Measurements from ENCODE around the gene GHRH. TPM values are rescaled to one million over a fixed set of nuclear protein-coding genes. Genes with fewer than 3 reads are reported as not detected.
A peak's percentile ranks its signal among the peaks of the same experiment; 100 is the strongest.

The GHRH gene
- total RNA-seq, 4 donors from 2014 or later = not detected

DNA sequence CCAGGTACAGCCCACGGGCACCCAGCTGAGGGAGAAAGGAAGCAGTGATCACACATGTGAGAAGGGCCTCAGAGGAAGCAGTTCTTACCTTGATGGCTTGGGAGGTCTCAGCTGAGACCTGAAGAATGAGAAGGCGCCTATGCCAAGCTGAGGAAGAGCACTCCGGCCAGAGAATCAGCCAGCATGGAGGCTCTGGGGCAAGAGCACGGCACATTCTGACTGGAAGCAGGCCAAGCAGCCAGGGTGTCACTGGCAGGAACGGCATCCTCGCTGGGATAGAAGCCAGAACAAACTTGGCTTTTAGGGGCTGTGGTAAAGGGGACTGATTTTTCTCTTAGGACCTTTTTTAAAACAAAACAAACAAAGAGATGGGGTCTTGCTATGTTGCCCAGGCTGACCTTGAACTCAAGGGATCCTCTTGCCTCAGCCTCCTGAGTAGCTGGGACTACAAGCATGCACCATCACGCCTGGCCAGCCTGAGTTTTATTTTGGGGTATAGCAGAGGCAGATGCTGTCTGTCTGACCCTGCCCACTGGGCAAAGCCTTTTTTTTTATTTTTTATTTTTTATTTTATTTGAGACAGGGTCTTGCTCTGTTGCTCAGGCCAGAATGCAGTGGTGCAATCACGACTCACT is 17.6 kb downstream of the GHRH start:
- intact Hi-C loops (cut with DNase I) = loop anchor here (5.0 kb wide), 1 partner anchor 42 kb away; no protein-coding TSS in a partner anchor
- peaks cover 13 to 46% (median 35%) of the 10 kb centered on the region in 4 donors for H3K36me3 ChIP-seq
- no peaks in the 10 kb centered on the region for H3K9me3 ChIP-seq
- 75% methylated on average over 5 of the region's 8 CpGs for WGBS
- peak overlapping the region; percentile 32 to 72 (median 55) for H3K27ac ChIP-seq (replicated peaks in 1 of 4)
- TF ChIP-seq POLR2A (IDR thresholded peaks at IDR 0.05; ENCODE audit: low read depth) = no peak
- TF ChIP-seq, protein P1, sequence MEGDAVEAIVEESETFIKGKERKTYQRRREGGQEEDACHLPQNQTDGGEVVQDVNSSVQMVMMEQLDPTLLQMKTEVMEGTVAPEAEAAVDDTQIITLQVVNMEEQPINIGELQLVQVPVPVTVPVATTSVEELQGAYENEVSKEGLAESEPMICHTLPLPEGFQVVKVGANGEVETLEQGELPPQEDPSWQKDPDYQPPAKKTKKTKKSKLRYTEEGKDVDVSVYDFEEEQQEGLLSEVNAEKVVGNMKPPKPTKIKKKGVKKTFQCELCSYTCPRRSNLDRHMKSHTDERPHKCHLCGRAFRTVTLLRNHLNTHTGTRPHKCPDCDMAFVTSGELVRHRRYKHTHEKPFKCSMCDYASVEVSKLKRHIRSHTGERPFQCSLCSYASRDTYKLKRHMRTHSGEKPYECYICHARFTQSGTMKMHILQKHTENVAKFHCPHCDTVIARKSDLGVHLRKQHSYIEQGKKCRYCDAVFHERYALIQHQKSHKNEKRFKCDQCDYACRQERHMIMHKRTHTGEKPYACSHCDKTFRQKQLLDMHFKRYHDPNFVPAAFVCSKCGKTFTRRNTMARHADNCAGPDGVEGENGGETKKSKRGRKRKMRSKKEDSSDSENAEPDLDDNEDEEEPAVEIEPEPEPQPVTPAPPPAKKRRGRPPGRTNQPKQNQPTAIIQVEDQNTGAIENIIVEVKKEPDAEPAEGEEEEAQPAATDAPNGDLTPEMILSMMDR (IDR thresholded peaks at IDR 0.05) = no peak
- TF ChIP-seq POLR2AphosphoS5 (IDR thresholded peaks at IDR 0.05) = peak in 1 of 2 donors; percentile 11
- peaks cover 16 to 53% (median 45%) of the 10 kb centered on the region in 4 donors for H3K4me1 ChIP-seq
- no peaks in the 10 kb centered on the region for H3K27me3 ChIP-seq
- no peak overlapping the region for H3K4me3 ChIP-seq
- DNase-seq (ENCODE audit: extremely low spot score) = no peak

DNA sequence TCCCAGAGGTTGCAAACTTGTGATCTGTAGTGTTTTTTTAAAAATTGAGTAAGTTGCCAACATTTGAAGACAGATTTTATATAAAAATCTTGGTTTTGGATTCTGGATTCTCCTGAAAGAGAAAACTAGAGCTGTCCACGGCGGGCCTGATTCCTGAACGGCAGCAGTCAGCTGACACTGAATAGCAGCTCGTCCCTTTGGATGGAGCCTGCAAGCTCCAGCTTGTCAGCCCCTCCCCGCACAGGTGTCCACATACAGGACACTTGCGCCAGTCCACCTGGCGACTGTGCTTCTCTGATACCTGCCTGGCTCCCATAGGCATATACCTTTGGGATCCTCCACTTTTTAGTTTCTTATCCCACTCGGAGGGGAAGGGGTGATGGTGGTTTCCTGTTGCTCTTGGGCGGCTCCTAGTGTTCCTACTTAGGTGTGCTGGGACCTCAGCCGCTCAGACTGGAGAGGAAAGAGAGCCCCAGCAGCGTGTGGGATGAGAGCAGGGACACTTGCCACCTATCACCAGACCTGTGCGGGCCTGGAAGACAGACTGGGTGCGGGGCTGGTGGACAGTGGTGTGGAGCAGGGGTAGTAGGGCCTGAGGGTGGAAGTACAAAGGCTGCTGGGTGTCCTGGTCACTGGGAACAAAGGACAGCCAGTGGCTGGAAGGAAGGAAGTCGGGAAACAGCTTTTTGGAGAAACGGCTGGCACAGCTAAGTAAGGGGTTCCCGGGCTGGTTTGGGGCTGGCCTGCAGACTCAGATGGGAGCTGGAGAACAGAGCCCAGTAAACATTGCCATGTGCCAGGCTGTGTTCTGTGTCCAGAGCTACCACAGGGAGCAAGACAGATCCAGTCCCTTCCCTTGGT is 18.3 kb downstream of the GHRH start:
- TF ChIP-seq POLR2A (IDR thresholded peaks at IDR 0.05; ENCODE audit: low read depth) (no peak), POLR2AphosphoS5 (IDR thresholded peaks at IDR 0.05) (no peak), EP300 (IDR thresholded peaks at IDR 0.05) (no peak)
- TF ChIP-seq, protein P1 (IDR thresholded peaks at IDR 0.05) = no peak
- Histone ChIP-seq H3K36me3 (peaks cover 13 to 53% (median 40%) of the 10 kb centered on the region in 4 donors), H3K27ac (replicated peaks in 1 of 4) (peak overlapping the region; percentile 32 to 72 (median 55)), H3K4me3 (no peak overlapping the region), H3K9me3 (no peaks in the 10 kb centered on the region), H3K4me1 (peaks cover 19 to 61% (median 52%) of the 10 kb centered on the region in 4 donors), H3K27me3 (no peaks in the 10 kb centered on the region)
- WGBS = 88% methylated on average over 15 of the region's 16 CpGs
- intact Hi-C loops (cut with DNase I) = loop anchor here (5.0 kb wide), 1 partner anchor 41 kb away; no protein-coding TSS in a partner anchor
- no peak for DNase-seq (ENCODE audit: extremely low spot score)

DNA sequence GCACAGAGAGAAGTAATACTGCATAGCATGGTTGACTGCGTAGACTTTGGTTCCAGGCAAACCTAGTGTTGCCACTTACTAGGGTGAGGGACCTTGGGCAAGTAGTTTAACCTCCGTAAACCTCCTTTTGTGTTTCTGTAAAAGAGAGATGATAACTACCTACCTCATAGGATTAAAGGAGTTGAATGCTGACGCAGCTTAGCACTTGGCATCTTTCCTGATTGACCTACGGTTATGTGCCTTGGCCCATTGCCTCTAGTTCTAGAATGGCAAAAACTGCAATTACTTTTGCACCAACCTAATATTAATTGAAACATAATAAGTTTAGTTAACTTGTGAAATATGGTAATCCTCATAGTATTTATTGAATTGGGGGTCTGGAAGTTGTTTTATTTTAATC is 19.1 kb downstream of the GHRH start:
- intact Hi-C loops (cut with DNase I) = loop anchor here (5.0 kb wide), 1 partner anchor 40 kb away; no protein-coding TSS in a partner anchor
- Histone ChIP-seq H3K4me3 (no peak overlapping the region), H3K4me1 (peaks cover 19 to 63% (median 55%) of the 10 kb centered on the region in 4 donors), H3K27ac (replicated peaks in 1 of 4) (no peak overlapping the region), H3K36me3 (peaks cover 16 to 61% (median 48%) of the 10 kb centered on the region in 4 donors), H3K9me3 (no peaks in the 10 kb centered on the region), H3K27me3 (no peaks in the 10 kb centered on the region)
- no peak for DNase-seq (ENCODE audit: extremely low spot score)
- 72% methylated on average over 4 of the region's 4 CpGs for WGBS
- TF ChIP-seq EP300 (IDR thresholded peaks at IDR 0.05) (no peak), POLR2AphosphoS5 (IDR thresholded peaks at IDR 0.05) (no peak), POLR2A (IDR thresholded peaks at IDR 0.05; ENCODE audit: low read depth) (no peak)

DNA sequence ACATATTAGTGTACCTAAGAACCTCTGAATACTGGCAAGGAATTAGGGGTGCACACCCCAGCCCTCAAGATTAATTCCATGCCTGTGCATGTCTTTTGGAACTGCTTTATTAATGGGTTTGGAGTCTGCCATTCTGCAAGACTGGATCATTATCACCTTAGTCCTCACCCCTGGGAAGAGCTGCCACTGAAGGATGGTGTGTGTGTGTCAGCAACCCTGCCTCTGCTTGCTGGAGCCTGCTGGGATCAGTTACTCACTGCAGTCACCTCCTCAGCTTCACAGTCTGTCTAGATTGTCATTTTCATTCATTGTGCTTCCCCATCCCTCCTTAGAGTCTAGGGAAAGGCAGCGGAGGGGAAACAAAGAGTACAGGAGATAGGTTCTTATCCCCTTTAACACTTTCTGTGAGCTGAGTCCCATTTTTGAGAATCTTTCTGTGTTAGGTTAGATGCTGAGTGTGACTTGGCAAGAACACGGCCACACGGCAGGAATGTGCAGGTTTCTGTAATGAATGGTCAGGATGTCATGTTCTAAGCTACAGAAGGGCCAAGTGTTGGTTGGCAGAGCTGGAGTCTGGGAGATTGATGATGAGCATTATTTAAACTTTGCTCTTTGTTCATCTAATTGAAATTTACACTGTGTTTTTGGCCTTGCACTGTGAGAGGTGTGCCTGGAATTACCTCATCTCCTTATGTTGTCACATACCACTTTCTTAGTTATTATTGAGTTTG is 21.1 kb downstream of the GHRH start:
- peak in 1 of 2 donors; percentile 9 for TF ChIP-seq POLR2AphosphoS5 (IDR thresholded peaks at IDR 0.05)
- TF ChIP-seq EP300 (IDR thresholded peaks at IDR 0.05) = no peak
- no peak for TF ChIP-seq POLR2A (IDR thresholded peaks at IDR 0.05; ENCODE audit: low read depth)
- TF ChIP-seq, protein P1 (IDR thresholded peaks at IDR 0.05) = no peak

More for the DNA sequence above, 21.1 kb downstream of the GHRH start:
- 68% methylated on average over 3 of the region's 3 CpGs for WGBS
- Histone ChIP-seq H3K27ac (replicated peaks in 1 of 4) (peak overlapping the region; percentile 33 to 58 (median 49)), H3K9me3 (no peaks in the 10 kb centered on the region), H3K4me3 (no peak overlapping the region), H3K36me3 (peaks cover 34 to 81% (median 65%) of the 10 kb centered on the region in 4 donors), H3K27me3 (no peaks in the 10 kb centered on the region), H3K4me1 (peaks cover 19 to 63% (median 55%) of the 10 kb centered on the region in 4 donors)
- no peak for DNase-seq (ENCODE audit: extremely low spot score)
- intact Hi-C loops (cut with DNase I) = loop anchor here (5.0 kb wide), 1 partner anchor 38 kb away; no protein-coding TSS in a partner anchor

All from esophagus muscularis mucosa (tissue), 4 donors.